T-helper 9 cell (primary cell): Measurements from ENCODE around the gene CEP128.

Source experiments
- DNase-seq: peaks from one replicate; pipeline ENCODE4 v3.0.0-alpha.2; 2020

CEP128 gene

GRCh38 chr14:80587096-80587724, 354.3 kb downstream of the CEP128 start:
- DNase-seq = no peak

GRCh38 chr14:80586131-80586530, 355.4 kb downstream of the CEP128 start:
- DNase-seq = no peak

- no peak for DNase-seq
Measured at GRCh38 chr14:80585506-80585835, 356.1 kb downstream of the CEP128 start.

- no peak for DNase-seq
Measured at GRCh38 chr14:80584744-80585505, 356.6 kb downstream of the CEP128 start.

- DNase-seq = no peak
Measured at GRCh38 chr14:80577599-80577998, 363.9 kb downstream of the CEP128 start.

GRCh38 chr14:80576401-80576800, 365.1 kb downstream of the CEP128 start:
- DNase-seq = no peak

- no peak for DNase-seq
Measured at GRCh38 chr14:80575763-80576162, 365.8 kb downstream of the CEP128 start.

GRCh38 chr14:80572666-80573065, 368.9 kb downstream of the CEP128 start:
- DNase-seq = no peak

GRCh38 chr14:80570930-80571298, 370.6 kb downstream of the CEP128 start:
- DNase-seq = no peak

- DNase-seq = no peak
Measured at GRCh38 chr14:80567905-80568536, 373.5 kb downstream of the CEP128 start.

- DNase-seq = no peak
Measured at GRCh38 chr14:80565001-80565400, 376.5 kb downstream of the CEP128 start.

GRCh38 chr14:80564051-80564450, 377.5 kb downstream of the CEP128 start:
- no peak for DNase-seq

GRCh38 chr14:80560800-80561657, 380.5 kb downstream of the CEP128 start:
- DNase-seq = no peak

GRCh38 chr14:80554139-80554538, 387.4 kb downstream of the CEP128 start:
- DNase-seq = no peak

- no peak for DNase-seq
Measured at GRCh38 chr14:80549141-80549540, 392.4 kb downstream of the CEP128 start.

GRCh38 chr14:80545935-80546854, 395.3 kb downstream of the CEP128 start:
- DNase-seq = no peak

GRCh38 chr14:80544366-80544765, 397.2 kb downstream of the CEP128 start:
- DNase-seq = no peak

- no peak for DNase-seq
Measured at GRCh38 chr14:80543211-80543610, 398.3 kb downstream of the CEP128 start.

GRCh38 chr14:80538633-80539375, 402.7 kb downstream of the CEP128 start:
- DNase-seq = no peak

- no peak for DNase-seq
Measured at GRCh38 chr14:80537626-80538025, 403.9 kb downstream of the CEP128 start.

- DNase-seq = no peak
Measured at GRCh38 chr14:80536456-80536855, 405.1 kb downstream of the CEP128 start.
